Middle frontal gyrus (tissue), 1 donor: ENCODE measurements around the gene CFAP221.

ENCODE experiments used
- DNase-seq: peaks from one replicate; pipeline ENCODE4 v3.0.0-alpha.2; 2015; ENCODE audit warnings: low spot score; ENCODE audit errors: extremely low spot score

Gene CFAP221

DNA sequence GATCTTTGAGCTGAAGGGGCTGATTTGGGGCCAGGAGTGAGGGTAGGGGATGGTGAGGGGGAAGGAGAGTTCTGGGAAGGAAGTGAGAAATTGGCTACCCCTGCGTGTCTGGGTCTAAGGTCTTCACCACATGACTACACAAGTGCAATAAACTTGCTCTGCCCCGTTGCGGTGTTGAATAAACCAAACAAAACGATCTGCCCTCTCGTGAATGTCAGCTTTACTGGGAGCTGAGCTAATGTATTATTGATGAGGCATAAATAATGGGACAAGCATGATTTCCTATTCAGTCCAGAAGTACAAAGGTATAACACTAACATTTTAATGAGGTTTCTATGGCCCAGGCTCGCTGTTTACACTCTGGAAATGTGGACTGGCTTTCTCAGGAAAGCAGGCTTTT, 8.0 kb upstream of the CFAP221 start:
- no peak for DNase-seq

DNA sequence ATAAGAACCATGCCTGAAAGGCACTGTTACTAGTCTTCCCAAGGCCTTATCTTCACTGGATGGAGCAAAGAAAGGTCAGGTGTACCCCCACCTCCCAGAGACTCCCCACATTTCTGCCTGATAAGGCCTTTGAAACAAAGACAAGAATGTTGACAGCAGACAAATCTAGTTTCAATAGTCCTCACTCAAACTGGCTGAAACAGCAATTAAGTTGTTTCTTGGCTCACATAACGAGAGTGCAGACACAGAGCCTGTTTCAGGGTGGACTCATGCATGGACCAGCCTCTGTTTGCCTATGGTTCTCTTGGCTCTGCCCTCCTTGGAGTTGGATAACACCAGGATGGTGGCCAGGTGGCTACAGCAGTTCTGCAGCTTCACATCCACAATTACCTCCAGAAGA, 7.5 kb upstream of the CFAP221 start:
- DNase-seq: no peak

DNA sequence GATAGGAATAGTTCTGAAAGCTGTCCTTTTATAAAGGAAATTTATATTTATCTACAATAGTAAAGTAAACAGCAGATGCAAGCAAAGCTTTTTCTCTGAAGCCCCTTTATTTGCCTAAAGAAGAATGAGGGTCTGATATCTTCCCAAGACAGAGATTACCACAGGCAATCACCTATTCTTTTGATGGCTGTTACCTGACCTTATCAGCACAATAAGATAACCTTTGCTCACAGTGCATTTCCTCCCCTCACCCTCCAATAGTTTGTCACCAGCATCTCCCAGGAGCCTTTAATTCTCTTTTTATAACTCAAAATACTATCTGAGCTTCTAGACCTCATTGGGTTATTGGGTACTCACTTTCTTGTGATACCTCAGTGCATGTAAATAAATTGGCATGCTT, 6.5 kb upstream of the CFAP221 start:
- DNase-seq: no peak

GRCh38 chr2:119541476-119541875, 2.8 kb upstream of the CFAP221 start:
- DNase-seq: no peak

GRCh38 chr2:119544939-119545475, 758 bp downstream of the CFAP221 start:
- no peak for DNase-seq

DNA sequence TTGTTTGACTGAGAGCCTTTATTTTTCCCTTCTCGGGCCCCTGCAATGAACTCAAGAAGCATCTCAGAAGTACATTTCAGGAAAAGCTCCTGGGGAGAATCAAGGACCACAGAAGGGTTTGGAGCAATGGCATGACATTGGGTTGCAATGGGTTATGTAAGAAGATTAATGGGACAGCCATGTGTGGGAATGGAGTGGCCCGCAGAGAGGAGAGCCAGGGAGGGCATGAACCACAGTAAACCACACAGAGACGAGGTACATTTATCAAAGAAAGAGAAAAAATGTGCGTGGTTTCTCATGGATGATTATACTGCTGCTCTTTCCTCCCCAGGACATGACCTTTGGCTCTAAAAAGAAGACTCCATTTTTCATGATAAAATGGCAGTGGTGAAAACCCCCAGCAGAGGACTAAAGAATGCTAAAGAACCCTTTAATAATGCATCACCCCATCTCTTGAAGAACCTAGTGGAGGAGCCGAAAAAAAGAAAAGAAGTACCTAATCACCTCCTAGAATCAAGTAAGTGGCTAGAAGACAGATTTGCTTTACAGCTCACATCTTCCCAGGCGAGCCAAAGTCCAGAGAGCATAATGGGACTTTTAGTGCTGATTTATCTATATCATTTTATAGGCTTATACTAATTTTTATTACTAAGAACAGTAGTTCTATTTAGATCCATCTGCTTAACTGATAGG, 1.7 kb downstream of the CFAP221 start:
- no peak for DNase-seq

DNA sequence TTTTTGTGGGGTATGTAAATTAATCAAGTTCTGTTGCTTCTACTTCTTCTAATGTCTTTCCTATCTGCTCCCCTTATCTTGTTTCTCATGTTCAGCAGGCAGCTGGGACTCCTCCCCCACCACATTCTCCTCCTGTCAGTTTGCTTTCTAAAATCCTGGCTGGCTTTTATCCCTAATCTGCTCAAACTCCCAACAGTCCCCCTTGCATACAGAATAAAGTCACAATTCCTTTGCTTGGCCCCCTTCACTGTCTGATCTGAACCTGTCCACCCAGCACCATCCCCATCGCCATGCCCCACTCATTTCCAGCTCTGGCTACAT, 2.2 kb downstream of the CFAP221 start:
- no peak for DNase-seq

DNA sequence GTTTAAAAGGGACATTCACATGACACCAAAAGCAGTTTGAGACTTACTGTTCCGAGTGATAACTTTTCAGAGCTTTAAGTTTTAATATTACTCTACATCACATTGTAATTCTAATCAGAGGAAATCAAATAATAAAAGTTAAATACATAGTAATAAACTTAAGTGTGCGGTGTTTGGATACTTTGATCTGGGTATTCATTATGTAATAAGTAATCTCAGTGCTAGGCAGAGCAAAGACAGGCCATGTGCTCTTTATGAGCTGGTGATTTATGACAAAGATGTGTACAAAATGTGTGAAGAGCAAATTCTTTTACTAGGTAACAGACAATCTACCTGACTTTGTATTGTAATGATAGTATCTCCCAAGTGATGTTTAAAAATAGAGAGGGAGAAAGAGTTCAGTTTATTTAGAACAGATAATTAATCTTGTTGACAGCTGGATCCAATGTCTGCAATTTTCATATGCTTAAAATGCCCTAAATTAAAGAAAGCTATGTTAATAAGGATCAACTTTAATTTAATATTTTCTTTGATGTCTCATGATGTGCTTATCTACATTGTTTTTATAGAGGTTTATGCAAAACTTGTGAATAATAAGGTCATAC, 4.4 kb downstream of the CFAP221 start:
- DNase-seq: no peak

GRCh38 chr2:119549241-119549640, 5.0 kb downstream of the CFAP221 start:
- DNase-seq: peak; percentile 24

DNA sequence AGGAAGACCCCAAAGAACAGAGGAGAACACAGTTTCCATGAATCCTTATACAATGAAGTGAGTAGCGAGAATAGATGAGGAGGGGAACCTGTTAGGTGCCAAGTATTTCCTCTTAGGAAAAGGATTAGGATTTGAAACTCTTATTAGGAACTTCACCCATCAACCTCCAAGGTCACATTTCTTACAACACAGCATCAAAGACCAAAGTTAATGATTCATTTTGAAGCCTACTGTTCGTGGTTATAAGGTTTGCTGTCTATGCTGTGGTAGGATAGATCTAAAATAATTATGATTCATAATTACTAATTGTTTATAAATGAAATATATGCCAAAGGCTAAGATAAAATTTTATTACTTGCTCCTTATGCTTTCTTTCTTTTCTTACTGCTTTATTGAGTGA, 6.1 kb downstream of the CFAP221 start:
- DNase-seq: no peak

- no peak for DNase-seq
Measured at GRCh38 chr2:119550856-119551255, 6.6 kb downstream of the CFAP221 start.

DNA sequence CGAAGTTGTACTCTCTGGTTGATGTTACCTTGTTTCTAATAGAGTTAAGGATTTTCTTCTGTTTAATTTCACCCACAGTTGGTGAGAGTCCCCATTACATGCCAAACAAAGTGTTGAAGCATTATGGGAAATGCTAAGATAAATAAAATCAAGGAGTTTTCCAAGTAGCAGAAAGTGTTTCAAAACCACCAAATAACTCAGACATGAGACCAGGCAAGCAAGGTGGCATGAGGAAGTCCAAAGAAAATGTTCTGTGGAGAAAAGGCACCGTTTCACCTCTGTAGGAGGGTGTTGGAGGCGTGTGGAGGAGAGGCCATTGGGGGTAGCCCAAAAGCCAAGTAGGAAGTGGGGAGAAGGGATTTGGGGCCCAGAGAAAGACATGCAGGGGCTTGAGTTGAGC, 8.7 kb downstream of the CFAP221 start:
- no peak for DNase-seq

- no peak for DNase-seq
Measured at GRCh38 chr2:119553687-119554344, 9.6 kb downstream of the CFAP221 start.

DNA sequence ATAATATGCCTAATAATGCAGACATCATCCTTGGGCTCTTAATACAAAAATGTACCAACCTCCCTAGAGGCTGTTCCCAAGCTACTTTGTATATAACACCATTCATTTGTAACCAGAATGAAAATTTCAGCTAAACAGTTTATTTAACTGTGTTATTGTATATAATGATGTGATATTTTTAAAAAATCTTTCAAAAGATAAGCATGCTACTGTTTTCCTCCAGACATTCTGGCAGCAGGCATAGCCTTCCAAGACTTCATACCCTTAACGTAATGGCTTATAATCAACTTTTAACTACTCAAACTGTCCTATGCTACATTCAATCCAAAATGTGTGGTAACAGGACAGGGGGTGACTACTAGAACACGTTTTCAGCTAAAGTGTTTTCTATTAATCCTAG, 21.2 kb downstream of the CFAP221 start:
- no peak for DNase-seq

DNA sequence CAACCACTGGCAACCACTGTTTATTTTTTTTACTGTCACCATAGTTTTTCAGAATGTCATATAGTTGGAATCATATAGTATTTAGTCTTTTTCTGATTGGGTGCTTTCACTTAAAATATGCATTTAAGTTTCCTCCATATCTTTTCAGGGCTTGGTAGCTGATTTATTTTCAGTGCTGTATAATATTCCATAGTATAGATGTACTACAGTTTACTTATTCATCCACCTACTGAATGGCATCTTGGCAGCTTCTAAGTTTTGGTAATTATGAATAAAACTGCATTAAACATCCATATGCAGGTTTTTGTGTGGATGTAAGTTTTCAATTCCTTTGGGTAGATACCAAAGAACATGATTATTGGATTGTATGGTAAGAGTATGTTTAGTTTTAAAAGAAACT, 23.0 kb downstream of the CFAP221 start:
- no peak for DNase-seq

DNA sequence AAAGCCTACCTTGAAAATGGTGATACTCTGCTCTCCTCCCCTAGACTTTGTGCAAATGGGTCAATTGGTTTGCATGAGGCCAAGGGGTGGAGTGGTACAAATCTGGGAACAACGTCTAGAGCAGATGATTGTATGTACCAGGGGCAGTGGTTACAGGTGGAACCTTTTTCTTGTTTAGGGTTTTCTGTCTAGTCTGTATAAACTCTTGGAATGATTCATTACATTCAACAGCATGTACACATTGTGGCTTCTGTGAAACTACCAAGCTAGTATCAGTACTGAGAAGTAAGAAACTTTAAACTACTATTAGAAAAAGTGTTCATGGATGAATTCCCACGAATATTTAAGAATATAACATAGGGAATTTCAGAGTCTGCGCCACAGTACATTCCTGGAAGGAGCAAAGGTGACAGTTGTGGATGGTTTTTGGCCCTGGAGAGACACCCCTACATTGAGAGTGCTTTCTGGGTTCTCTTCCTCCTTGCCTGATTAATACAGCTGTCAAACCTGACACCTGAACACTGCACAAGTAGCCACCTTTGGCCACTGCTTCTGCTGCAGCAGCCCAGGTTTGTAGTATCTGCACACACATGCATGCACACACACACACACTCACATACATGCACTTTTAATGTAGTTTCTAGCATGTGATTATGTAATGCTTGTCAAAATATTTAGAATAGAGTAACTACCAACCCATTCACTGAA, 30.0 kb downstream of the CFAP221 start:
- no peak for DNase-seq

DNA sequence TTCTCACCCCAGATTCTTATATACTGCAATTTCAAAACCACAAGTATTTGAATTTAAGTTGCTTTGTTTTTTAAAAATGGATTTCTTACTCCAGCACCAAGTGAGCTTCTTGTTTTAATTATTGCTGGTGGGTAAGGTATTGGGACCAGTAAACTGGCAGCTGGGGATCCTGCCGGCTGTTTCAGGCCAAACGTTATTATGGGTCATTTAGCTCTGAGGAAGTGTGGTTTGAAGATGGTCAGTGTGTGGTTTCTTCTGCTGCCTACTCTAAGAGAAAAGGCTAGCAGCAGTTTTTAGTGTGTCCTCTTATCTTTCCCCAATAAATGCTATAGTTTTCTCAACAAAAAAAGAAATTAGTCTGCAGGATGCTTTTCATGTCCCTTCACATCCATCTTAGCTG, 30.6 kb downstream of the CFAP221 start:
- DNase-seq: no peak

GRCh38 chr2:119575439-119575838, 31.2 kb downstream of the CFAP221 start:
- DNase-seq: no peak

- DNase-seq: no peak
Measured at GRCh38 chr2:119579424-119580295, 35.4 kb downstream of the CFAP221 start.

DNA sequence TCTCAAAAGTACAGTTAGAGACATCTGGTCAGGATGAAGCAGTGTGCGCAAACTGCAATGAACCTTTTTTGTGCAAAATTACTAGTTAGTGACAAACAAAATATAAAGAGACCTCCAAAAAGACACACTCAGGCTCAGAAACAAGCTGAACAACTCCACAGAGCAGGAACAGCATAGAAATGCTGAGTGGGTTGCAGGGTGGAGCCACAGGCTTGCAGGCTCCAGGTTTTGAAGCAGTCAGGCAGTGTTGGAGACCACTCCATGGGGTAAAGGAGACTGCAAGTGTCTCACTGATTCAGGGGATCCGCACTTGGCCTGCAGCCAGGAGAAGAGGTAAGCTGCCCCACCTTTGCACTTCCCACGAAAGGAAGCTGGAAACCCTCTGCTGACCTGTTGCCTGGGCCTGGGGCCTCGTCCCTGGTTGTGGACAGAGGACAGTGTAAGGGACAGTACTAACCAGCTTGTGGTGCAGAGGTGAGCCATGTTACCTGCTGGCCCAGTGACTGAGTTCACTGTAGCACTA, 36.4 kb downstream of the CFAP221 start:
- DNase-seq: no peak

GRCh38 chr2:119583291-119583690, 39.0 kb downstream of the CFAP221 start:
- DNase-seq: no peak
